Right lobe of liver (tissue), 6 donors: ENCODE data around the gene ACADSB. TPM values are rescaled to one million over a fixed set of nuclear protein-coding genes. Genes with fewer than 3 reads are reported as not detected.
A peak's percentile ranks its signal among the peaks of the same experiment; 100 is the strongest.

Source experiments
- ATAC-seq, 4 donors: fragments of 200-7000 bp; cut with Tn5 transposase; one replicate each; pipeline ENCODE4 v1.9.1; 2020; ENCODE audit warnings: mild to moderate bottlenecking in 4 of 4, moderate library complexity in 4 of 4
- DNase-seq, 3 donors: peaks; one replicate each; pipeline ENCODE4 v3.0.0-alpha.2; 2020
- H3K27ac ChIP-seq, 3 donors: fragments of 200-600 bp; one replicate each; pipeline ENCODE4 v1.8.0; 2022
- H3K27me3 ChIP-seq, 2 donors: fragments of 200-600 bp; one replicate each; pipeline ENCODE4 v1.8.0; 2022
- H3K36me3 ChIP-seq, 4 donors: fragments of 200-600 bp; sonication (generic) in 1 of 4; one replicate each; pipeline versions ENCODE4 v1.5.1 to v1.8.0; 2017 to 2022; ENCODE audit warnings: control low read depth in 1 of 4
- H3K4me1 ChIP-seq, 4 donors: fragments of 200-600 bp; sonication (generic) in 1 of 4; one replicate each; pipeline versions ENCODE4 v1.5.1 to v1.8.0; 2017 to 2022; ENCODE audit warnings: control low read depth in 1 of 4
- H3K4me3 ChIP-seq, 3 donors: fragments of 200-600 bp; one replicate each; pipeline ENCODE4 v1.8.0; 2022
- H3K9me3 ChIP-seq, 4 donors: fragments of 200-600 bp; sonication (generic) in 1 of 4; one replicate each; pipeline versions ENCODE4 v1.5.1 to v1.8.0; 2017 to 2022; ENCODE audit warnings: control low read depth in 1 of 4
- POLR2A ChIP-seq: fragments of 450-650 bp; IDR thresholded peaks from one replicate; pipeline ENCODE4 v1.6.1; 2017; ENCODE audit warnings: antibody characterized with exemption, mild to moderate bottlenecking
- WGBS: methylation state at CpG from one replicate; pipeline ENCODE4 v1.1.6; 2018; ENCODE audit warnings: low coverage, low lambda C conversion rate; ENCODE audit not compliant: insufficient coverage; ENCODE audit errors: missing lambda C conversion rate; 5-methylcytosine and 5-hydroxymethylcytosine counted together
- intact Hi-C, 2 donors: fragments of 100-400 bp; cut with DNase I; formaldehyde crosslinking; loops; one replicate each; pipeline versions ENCODE4 v1.11.2 to v1.14.1; 2022
- total RNA-seq, 6 experiments: library from RNA; depleted of rRNA in 2 of 6; stranded (reverse); fragments of >200 nt in 2 of 6; fragmentation: NEBNext Ultra II Directional in 3 of 6; extraction: Animal tissue kit (Norgen Biotek cat#: 25700) in 3 of 6; gene quantifications; one replicate each; pipeline versions ENCODE4 v1.1.0 to v1.2.4, GENCODE V29; 2016 to 2023
- TF ChIP-seq, protein P1 (sequence below), 4 donors: fragments of 200-600 bp in 3 of 4; fragments of 450-650 bp in 1 of 4; IDR thresholded peaks; one replicate each; pipeline versions ENCODE4 v1.5.1 to v1.8.0; 2016 to 2022; ENCODE audit warnings: antibody characterized with exemption in 4 of 4, mild to moderate bottlenecking in 2 of 4
- donor health status: DM: no; HTN: yes; CAD: no.
- donor health status: DM: no; HTN: no; CAD: no.
- donor health status: DM: no; HTN: no; CAD: no.
- donor health status: DM: no; HTN: yes; CAD: no.
- donor health status: DM: no; HTN: yes; CAD: no.

ACADSB gene
- total RNA-seq, 6 experiments from 2014 or later, result 73.6 to 591 (median 273) TPM

DNA sequence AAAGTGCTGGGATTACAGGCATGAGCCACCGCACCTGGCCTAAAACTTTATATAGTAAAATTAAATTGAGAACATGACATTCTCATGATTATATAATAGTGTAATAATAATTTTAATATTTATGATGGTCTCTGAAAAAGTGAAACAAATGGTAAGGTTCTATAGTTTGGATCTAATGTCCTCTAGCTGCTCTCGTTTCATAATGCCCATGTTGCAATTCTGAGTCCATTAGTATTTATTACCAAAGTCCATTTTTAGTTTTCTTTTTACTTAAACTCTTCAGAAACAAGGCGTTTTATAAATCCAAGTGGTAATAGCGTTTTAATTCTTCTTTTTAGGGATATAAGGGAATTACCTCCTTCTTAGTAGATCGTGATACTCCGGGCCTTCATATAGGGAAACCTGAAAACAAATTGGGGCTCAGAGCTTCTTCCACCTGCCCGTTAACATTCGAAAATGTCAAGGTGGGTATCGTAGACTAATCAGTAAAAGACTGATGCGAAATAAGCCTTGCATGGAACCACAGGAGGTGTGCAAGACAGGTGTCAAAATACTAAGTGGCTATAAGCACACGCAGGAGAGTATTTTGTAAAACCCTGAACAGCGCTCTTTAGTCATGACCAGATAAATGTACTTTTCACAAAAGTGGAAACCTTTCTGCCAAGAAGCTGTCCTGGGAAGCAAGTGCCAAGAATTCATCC lies 34.1 kb downstream of the ACADSB start:
- DNase-seq (no peak), ATAC-seq (peak; percentile 30 to 52 (median 44))
- Histone ChIP-seq H3K4me3 (no peak overlapping the region), H3K27me3 (no peaks in the 10 kb centered on the region), H3K36me3 (peaks cover 0 to 35% (median 10%) of the 10 kb centered on the region in 4 donors), H3K4me1 (peaks cover 0 to 34% (median 7%) of the 10 kb centered on the region in 4 donors), H3K27ac (peak overlapping the region; percentile 56 to 86 (median 77)), H3K9me3 (no peaks in the 10 kb centered on the region)
- intact Hi-C loops, result loop anchor here in 1 of 2 donors (10.0 kb wide), 1 partner anchor 512 kb away; no protein-coding TSS in a partner anchor
- WGBS, result 47% methylated on average over 12 of the region's 12 CpGs
- TF ChIP-seq, protein P1, sequence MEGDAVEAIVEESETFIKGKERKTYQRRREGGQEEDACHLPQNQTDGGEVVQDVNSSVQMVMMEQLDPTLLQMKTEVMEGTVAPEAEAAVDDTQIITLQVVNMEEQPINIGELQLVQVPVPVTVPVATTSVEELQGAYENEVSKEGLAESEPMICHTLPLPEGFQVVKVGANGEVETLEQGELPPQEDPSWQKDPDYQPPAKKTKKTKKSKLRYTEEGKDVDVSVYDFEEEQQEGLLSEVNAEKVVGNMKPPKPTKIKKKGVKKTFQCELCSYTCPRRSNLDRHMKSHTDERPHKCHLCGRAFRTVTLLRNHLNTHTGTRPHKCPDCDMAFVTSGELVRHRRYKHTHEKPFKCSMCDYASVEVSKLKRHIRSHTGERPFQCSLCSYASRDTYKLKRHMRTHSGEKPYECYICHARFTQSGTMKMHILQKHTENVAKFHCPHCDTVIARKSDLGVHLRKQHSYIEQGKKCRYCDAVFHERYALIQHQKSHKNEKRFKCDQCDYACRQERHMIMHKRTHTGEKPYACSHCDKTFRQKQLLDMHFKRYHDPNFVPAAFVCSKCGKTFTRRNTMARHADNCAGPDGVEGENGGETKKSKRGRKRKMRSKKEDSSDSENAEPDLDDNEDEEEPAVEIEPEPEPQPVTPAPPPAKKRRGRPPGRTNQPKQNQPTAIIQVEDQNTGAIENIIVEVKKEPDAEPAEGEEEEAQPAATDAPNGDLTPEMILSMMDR (IDR thresholded peaks at IDR 0.05), result no peak
- no peak for TF ChIP-seq POLR2A

DNA sequence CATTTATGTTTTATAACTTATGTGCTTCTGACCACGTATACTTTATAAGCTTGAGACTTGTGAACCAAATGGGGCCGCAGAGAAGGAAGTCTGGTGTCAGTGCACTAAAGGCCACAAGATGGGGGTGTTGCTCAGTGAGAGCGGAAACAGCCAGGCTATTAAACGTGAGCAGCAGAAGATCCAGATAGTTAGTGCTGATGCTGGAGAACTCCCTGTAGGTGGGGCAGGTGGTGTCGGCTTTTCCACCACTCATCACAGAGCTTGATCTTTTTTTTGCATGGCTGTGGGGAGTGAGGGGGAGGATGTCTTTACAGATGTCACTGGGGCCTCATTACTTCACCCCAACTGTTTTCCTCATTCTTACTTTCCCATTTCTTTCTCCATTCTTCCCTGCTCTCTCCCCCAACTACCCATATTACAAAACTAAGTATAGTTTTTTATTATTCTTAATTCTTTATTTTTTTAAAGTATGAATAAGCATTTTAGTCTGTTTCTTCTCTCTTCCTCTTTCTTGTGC lies 34.7 kb downstream of the ACADSB start:
- Histone ChIP-seq H3K4me1 (peaks cover 0 to 30% (median 7%) of the 10 kb centered on the region in 4 donors), H3K36me3 (peaks cover 0 to 41% (median 13%) of the 10 kb centered on the region in 4 donors), H3K9me3 (no peaks in the 10 kb centered on the region), H3K4me3 (no peak overlapping the region), H3K27ac (peak overlapping the region in 2 of 3 donors; percentile 77 to 86), H3K27me3 (no peaks in the 10 kb centered on the region)
- DNase-seq, result peak in 2 of 3 donors; percentile 30 to 68
- intact Hi-C loops, result loop anchor here in 1 of 2 donors (10.0 kb wide), 1 partner anchor 511 kb away; no protein-coding TSS in a partner anchor
- 3% methylated on average over 5 of the region's 5 CpGs for whole genome bisulfite sequencing
- ATAC-seq, result peak; percentile 81 to 94 (median 88)
- TF ChIP-seq POLR2A, result no peak
- TF ChIP-seq, protein P1 (IDR thresholded peaks at IDR 0.05), result peak; percentile 68 to 84 (median 74)

DNA sequence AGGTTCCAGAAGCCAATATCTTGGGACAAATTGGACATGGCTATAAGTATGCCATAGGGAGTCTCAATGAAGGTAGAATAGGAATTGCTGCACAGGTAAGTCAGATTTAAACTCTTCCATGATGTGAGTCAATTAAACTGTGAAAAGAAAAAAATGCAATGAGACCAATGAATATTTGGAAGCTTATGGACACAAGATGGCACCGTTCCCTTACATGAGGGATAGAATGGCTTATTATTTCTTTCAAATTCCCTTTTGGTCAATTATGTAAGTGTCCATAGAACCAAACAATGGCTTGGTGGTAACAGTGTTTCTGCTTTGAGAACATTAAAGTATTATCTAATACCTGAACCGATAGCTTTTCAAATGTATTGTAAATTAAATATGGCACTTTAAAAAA lies 35.6 kb downstream of the ACADSB start:
- TF ChIP-seq POLR2A, result no peak
- TF ChIP-seq, protein P1 (IDR thresholded peaks at IDR 0.05), result peak in 2 of 4 donors; percentile 5 to 19
- ATAC-seq (no peak), DNase-seq (no peak)
- Histone ChIP-seq H3K4me1 (peaks cover 0 to 22% (median 0%) of the 10 kb centered on the region in 4 donors), H3K27me3 (no peaks in the 10 kb centered on the region), H3K9me3 (no peaks in the 10 kb centered on the region), H3K4me3 (no peak overlapping the region), H3K36me3 (peaks cover 0 to 50% (median 13%) of the 10 kb centered on the region in 4 donors), H3K27ac (no peak overlapping the region)
- intact Hi-C loops, result loop anchor here in 1 of 2 donors (10.0 kb wide), 1 partner anchor 510 kb away; no protein-coding TSS in a partner anchor
- 89% methylated on average over 2 of the region's 2 CpGs for WGBS

DNA sequence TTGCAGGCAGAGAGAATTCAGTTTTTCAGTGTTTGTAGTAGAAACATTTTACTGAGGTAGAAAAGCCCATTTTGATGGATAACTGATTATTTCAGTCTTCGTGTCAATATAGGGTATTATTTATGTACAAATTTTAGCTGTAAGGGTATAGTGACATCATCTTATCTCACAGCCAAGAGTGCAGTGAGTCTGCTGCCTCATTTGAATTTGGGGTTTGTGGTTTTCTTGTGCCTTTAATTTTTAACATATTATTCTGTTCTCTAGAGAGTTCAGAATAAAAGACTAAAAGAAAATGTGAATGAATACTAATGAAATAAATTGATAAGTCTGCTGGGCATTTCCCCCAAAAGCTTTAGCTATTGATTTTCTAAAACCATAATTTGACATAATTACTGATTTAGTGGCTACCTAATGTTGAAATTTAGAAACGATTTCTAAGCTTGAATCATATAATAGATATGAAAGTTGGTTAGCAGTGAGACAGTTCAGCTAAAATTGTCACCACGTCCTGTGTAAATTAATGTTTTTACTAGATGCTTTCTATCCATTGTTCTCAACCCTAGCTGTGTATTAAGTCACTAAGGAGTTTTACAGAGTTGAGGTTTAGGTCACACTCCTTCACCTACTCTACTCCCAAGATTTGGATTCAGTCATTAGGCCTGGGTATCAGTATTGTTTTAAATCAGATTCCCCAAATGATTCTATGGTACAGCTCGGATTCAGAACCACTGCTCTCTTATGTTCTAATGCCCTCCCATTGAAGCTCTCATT lies 37.3 kb downstream of the ACADSB start:
- Histone ChIP-seq H3K27me3 (no peaks in the 10 kb centered on the region), H3K36me3 (peaks cover 0 to 66% (median 15%) of the 10 kb centered on the region in 4 donors), H3K27ac (no peak overlapping the region), H3K4me3 (no peak overlapping the region), H3K9me3 (no peaks in the 10 kb centered on the region), H3K4me1 (peaks cover 0 to 15% (median 0%) of the 10 kb centered on the region in 4 donors)
- intact Hi-C loops, result loop anchor here in 1 of 2 donors (10.0 kb wide), 1 partner anchor 509 kb away; no protein-coding TSS in a partner anchor
- no peak for DNase-seq
- 79% methylated on average over 4 of the region's 4 CpGs for WGBS
- ATAC-seq, result no peak
- TF ChIP-seq, protein P1 (IDR thresholded peaks at IDR 0.05), result no peak
- TF ChIP-seq POLR2A, result no peak
